Fibroblast of lung (primary cell): ENCODE measurements around the gene LAPTM4A. TPM values are rescaled to one million over a fixed set of nuclear protein-coding genes. Genes with fewer than 3 reads are reported as not detected.

Experiments used
- DNase-seq, 2 donors: peaks; one replicate each; pipeline versions ENCODE4 v3.0.0 to v3.0.0-alpha.2; 2010; ENCODE audit warnings: low read depth in 2 of 2
- H2AFZ ChIP-seq: 2 replicates; pipeline ENCODE4 v1.5.1; 2012; ENCODE audit warnings: low read length, control low read depth, inconsistent platforms
- H3K27ac ChIP-seq: 2 replicates; pipeline ENCODE4 v1.5.1; 2011; ENCODE audit warnings: low read length, control low read depth; ENCODE audit not compliant: insufficient read depth
- H3K27me3 ChIP-seq: 2 replicates; pipeline ENCODE4 v1.5.1; 2011; ENCODE audit warnings: mild to moderate bottlenecking, low read length; ENCODE audit not compliant: control insufficient read depth, insufficient read depth
- H3K36me3 ChIP-seq: 2 replicates; pipeline ENCODE4 v1.5.1; 2011; ENCODE audit warnings: low read length; ENCODE audit not compliant: control insufficient read depth, insufficient read depth
- H3K4me1 ChIP-seq: 2 replicates; pipeline ENCODE4 v1.5.1; 2011; ENCODE audit warnings: low read length; ENCODE audit not compliant: control insufficient read depth, insufficient read depth; ENCODE audit errors: extremely low read depth
- H3K4me2 ChIP-seq: 2 replicates; pipeline ENCODE4 v1.5.1; 2011; ENCODE audit warnings: low read length, control low read depth; ENCODE audit not compliant: insufficient read depth; ENCODE audit errors: extremely low read depth
- H3K4me3 ChIP-seq, 4 experiments: fragments of 200-600 bp in 1 of 4; sonication (generic) in 1 of 4; replicated peaks in 1 of 4; 2 replicates each; pipeline ENCODE4 v1.5.1; 2011 to 2016; ENCODE audit warnings: low read length in 4 of 4, low read depth in 3 of 4, mild to moderate bottlenecking in 3 of 4, control low read depth in 2 of 4, inconsistent platforms in 1 of 4, mixed read lengths in 1 of 4; ENCODE audit not compliant: insufficient read depth in 1 of 4; ENCODE audit errors: control extremely low read depth in 1 of 4
- H3K79me2 ChIP-seq: 2 replicates; pipeline ENCODE4 v1.5.1; 2012; ENCODE audit warnings: mild to moderate bottlenecking, low read length, inconsistent platforms; ENCODE audit not compliant: control insufficient read depth, insufficient read depth
- H3K9ac ChIP-seq: 2 replicates; pipeline ENCODE4 v1.5.1; 2011; ENCODE audit warnings: mild to moderate bottlenecking, low read length, control low read depth; ENCODE audit not compliant: insufficient read depth
- H3K9me3 ChIP-seq: 2 replicates; pipeline ENCODE4 v1.5.1; 2012; ENCODE audit warnings: low read depth, low read length; ENCODE audit not compliant: control insufficient read depth, insufficient read depth
- H4K20me1 ChIP-seq: 2 replicates; pipeline ENCODE4 v1.5.1; 2011; ENCODE audit warnings: low read length; ENCODE audit not compliant: control insufficient read depth, insufficient read depth; ENCODE audit errors: extremely low read depth
- EZH2 ChIP-seq: IDR thresholded peaks from 2 replicates; pipeline ENCODE4 v1.5.1; 2012; ENCODE audit warnings: low read length, control low read depth, mild to moderate bottlenecking; ENCODE audit errors: missing control alignments
- polyA plus RNA-seq, 2 donors: library from polyadenylated mRNA; depleted of rRNA in 1 of 2; stranded (reverse) in 1 of 2; unstranded in 1 of 2; fragments of >200 nt; gene quantifications; 2 replicates each; pipeline ENCODE4 v1.2.1, GENCODE V29; 2011 to 2012; ENCODE audit warnings: missing spikeins in 1 of 2
- total RNA-seq: library from RNA; depleted of rRNA; stranded (reverse); fragments of >200 nt; gene quantifications from 2 replicates; pipeline ENCODE4 v1.2.1, GENCODE V29; 2014
- TF ChIP-seq, protein P1 (sequence below), 2 donors: IDR thresholded peaks in 1 of 2; conservative IDR thresholded peaks in 1 of 2; 1 replicate in 1 of 2; 2 replicates in 1 of 2; pipeline ENCODE4 v1.5.1; 2011 to 2012; ENCODE audit warnings: low read length in 2 of 2, control low read depth in 1 of 2, inconsistent platforms in 1 of 2, low read depth in 1 of 2, mild to moderate bottlenecking in 1 of 2

The LAPTM4A gene
- total and polyA plus RNA-seq, 2 donors (not counting 1 experiment from before 2014, with no cell fraction given): 193 to 1,101 TPM

DNA sequence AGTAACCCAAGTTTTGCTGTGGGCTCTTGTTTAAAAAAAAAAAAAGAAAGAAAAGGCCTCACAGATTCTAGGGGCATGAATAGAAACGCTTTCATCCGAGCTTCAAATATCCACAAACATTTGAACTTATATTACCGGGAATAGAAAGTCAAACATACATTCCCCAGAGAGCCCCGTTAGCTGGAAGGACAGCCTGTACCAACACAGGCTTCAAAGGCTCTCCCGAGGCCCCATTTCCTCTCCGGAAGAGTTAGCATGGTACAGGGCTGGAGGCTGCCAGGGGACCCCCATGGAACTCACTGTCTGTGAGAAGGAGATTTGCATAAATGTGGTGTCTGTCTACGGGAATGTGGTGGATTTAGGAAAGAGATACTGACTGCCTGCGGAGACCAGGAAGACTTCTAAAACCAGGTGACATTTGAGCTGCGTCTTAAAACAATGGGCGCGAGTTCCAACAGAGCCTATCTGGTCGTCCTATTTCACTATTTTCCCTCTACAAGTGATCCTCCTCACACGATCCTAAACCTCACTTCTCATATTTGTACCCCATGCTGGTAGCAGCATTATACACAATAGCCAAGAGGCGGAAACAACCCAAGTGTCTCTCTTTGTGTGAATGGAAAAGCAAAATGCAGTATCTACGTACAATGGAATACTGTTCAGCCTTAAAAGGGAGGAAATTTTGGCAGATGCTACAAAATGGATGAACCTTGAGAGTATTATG is 38.1 kb downstream of the LAPTM4A start:
- H3K4me3 ChIP-seq: peak overlapping the region; percentile 30 to 60 (median 37)

DNA sequence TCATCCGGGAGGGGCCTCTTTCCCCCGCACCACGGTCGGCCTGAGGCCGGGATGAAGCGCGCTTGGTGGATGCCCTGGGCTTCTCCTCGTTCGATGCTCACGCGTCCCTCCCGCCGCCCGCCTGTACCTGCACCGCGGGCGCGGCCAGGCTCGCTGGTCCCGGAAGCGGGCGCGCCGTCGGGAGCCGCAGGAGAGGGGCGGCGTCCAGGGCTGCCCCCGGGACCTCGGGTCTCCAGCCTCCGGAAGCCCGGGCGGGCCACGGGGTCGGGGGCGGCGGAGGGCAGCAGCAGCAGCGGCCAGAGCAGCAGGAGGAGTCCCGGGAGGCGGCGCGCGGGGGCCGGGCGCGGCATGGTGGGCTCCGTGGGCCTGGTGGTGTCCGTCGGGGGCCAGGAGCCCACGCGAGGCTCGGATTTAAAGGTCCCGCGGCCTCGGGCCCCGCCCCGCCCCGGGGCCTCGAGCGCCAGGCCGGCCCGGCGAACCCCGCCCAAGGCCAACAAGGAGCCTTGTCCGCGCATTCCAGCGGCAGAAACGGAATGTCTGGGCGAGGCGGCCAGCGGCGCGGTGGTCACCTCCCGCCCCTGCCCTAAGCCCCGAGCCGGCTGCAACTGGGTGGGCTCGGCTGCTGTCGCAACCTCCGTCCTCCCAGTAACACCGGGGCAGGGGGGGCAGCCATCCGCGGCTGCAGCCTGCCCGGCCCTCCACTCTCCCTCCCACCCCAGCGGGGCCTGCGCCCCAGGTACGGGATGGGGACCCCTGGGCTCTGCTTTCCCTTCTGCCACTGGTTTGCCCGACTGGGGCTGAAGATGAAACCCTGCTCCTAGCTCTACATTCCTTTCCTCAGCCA is 38.9 kb downstream of the LAPTM4A start, which contains the start of gene MATN3:
TSS of gene MATN3 (minus strand) at position 387 of the 844 bp plus-strand sequence. CDS start at position 350, 37 bp downstream.
- TF ChIP-seq, protein P1, sequence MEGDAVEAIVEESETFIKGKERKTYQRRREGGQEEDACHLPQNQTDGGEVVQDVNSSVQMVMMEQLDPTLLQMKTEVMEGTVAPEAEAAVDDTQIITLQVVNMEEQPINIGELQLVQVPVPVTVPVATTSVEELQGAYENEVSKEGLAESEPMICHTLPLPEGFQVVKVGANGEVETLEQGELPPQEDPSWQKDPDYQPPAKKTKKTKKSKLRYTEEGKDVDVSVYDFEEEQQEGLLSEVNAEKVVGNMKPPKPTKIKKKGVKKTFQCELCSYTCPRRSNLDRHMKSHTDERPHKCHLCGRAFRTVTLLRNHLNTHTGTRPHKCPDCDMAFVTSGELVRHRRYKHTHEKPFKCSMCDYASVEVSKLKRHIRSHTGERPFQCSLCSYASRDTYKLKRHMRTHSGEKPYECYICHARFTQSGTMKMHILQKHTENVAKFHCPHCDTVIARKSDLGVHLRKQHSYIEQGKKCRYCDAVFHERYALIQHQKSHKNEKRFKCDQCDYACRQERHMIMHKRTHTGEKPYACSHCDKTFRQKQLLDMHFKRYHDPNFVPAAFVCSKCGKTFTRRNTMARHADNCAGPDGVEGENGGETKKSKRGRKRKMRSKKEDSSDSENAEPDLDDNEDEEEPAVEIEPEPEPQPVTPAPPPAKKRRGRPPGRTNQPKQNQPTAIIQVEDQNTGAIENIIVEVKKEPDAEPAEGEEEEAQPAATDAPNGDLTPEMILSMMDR (conservative IDR thresholded peaks at IDR 0.05 in 1 of 2, IDR thresholded peaks at IDR 0.05 in 1 of 2; ENCODE audit: low read depth in 1 of 2, low read length in 2 of 2): no peak
- TF ChIP-seq EZH2: no peak
- Histone ChIP-seq H3K9me3 (no peaks in the 10 kb centered on the region), H3K9ac (peak within 1 kb of the TSS; percentile 39), H3K4me1 (no peaks in the 10 kb centered on the region), H3K27ac (no peak within 1 kb of the TSS), H3K4me2 (peak within 1 kb of the TSS; percentile 58), H3K27me3 (no peaks in the 10 kb centered on the region), H2AFZ (peak within 1 kb of the TSS; percentile 74), H3K4me3 (peak within 1 kb of the TSS; percentile 30 to 60 (median 37)), H3K36me3 (no peaks in the 10 kb centered on the region), H4K20me1 (no peaks in the 10 kb centered on the region), H3K79me2 (no peaks in the 10 kb centered on the region)
- DNase-seq: peak; percentile 20 to 61

More for the DNA sequence above, 38.1 kb downstream of the LAPTM4A start:
- Histone ChIP-seq H3K9ac (no peak overlapping the region), H3K27ac (no peak overlapping the region), H3K4me2 (peak overlapping the region; percentile 48), H3K79me2 (no peaks in the 10 kb centered on the region), H2AFZ (peak overlapping the region; percentile 74), H4K20me1 (no peaks in the 10 kb centered on the region), H3K4me1 (no peaks in the 10 kb centered on the region), H3K36me3 (no peaks in the 10 kb centered on the region), H3K27me3 (no peaks in the 10 kb centered on the region), H3K9me3 (no peaks in the 10 kb centered on the region)
- DNase-seq: peak in 1 of 2 donors; percentile 9
- no peak for TF ChIP-seq EZH2
- TF ChIP-seq, protein P1 (conservative IDR thresholded peaks at IDR 0.05 in 1 of 2, IDR thresholded peaks at IDR 0.05 in 1 of 2; ENCODE audit: low read depth in 1 of 2, low read length in 2 of 2): no peak

DNA sequence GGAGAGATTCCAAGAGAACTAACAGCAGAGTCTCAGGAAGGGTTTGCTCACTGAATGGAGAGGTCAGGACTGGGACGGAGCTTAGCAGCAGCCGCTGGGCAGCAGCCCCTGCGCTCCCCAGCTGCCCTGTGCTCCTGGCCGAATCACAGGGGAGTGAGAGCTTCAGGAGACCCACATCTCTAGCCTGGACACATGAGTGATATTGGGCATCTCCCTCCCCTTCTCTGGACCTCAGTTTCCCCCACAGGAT is 39.5 kb downstream of the LAPTM4A start:
- no peaks in the 10 kb centered on the region for H3K9me3 ChIP-seq

More for the DNA sequence above, 39.5 kb downstream of the LAPTM4A start:
- H2AFZ ChIP-seq: peak overlapping the region; percentile 38
- TF ChIP-seq, protein P1 (conservative IDR thresholded peaks at IDR 0.05 in 1 of 2, IDR thresholded peaks at IDR 0.05 in 1 of 2; ENCODE audit: low read depth in 1 of 2, low read length in 2 of 2): no peak
- no peak for TF ChIP-seq EZH2
- H3K79me2 ChIP-seq: no peaks in the 10 kb centered on the region
- no peaks in the 10 kb centered on the region for H3K27me3 ChIP-seq
- H3K9ac ChIP-seq: no peak overlapping the region
- peak overlapping the region; percentile 19 to 60 (median 36) for H3K4me3 ChIP-seq
- peak overlapping the region; percentile 58 for H3K4me2 ChIP-seq
- no peaks in the 10 kb centered on the region for H3K4me1 ChIP-seq
- no peak for DNase-seq
- no peaks in the 10 kb centered on the region for H3K36me3 ChIP-seq
- no peaks in the 10 kb centered on the region for H4K20me1 ChIP-seq
- no peak overlapping the region for H3K27ac ChIP-seq
